HG02885 (cell line): ENCODE data around the gene MIDN.

ENCODE experiments used
- ATAC-seq: cut with Tn5 transposase; IDR thresholded peaks from one replicate; pipeline ENCODE4 v1.9.1; 2021; ENCODE audit warnings: mild to moderate bottlenecking; ENCODE audit not compliant: unreplicated experiment, poor library complexity

The MIDN gene

DNA sequence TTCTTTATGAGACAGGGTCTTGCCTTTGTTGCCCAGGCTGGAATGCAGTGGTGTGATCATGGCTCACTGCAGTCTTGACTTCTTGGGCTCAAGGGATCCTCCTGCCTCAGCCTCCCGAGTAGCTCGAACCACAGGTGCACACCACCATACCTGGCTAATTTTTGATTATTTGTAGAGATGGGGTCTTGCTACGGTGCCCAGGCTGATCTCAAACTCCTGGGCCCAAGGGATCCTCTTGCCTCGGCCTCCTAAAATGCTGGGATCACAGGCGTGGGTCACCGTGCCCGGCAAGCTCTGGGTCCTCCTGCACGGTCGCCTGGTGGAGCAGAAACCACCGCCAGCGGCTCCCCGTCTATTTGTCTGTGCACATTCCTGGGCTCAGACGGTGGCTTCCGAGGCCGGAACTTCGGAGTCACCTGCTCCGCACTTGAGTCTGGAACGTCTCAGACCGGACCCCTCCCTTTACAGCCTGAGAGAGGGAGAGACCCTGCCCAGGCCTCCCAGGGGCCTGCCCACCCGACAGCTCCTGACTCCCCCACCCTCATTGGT is 59.4 kb downstream of the MIDN start:
- no peak for ATAC-seq

DNA sequence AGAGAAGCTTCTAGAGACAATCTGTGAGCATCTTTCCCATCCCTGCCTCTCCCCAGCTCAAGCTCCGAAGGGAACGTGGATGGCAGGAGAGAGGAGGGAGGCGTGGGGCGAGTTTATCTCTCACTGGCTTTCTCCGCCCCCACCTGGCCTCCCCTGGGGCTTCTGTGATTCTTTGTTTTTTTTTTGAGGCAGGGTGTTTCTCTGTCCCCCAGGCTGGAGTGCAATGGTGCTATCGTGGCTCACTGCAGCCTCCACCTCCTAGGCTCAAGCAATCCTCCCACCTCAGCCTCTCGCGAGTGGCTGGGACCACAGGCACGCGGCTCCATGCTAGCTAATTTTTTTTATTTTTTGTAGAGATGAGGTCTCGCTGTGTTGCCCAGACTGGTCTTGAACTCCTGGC is 60.3 kb downstream of the MIDN start:
- ATAC-seq, result no peak
